GM12801 (cell line): Measurements from ENCODE around the gene MAP3K7CL.

ENCODE experiments used
- CTCF ChIP-seq: IDR thresholded peaks from one replicate; pipeline ENCODE4 v1.5.1; 2011; ENCODE audit warnings: control low read depth; ENCODE audit not compliant: insufficient read length; ENCODE audit errors: extremely low read depth

Gene MAP3K7CL

GRCh38 chr21:29149808-29150425 lies 19.5 kb downstream of the MAP3K7CL start:
- TF ChIP-seq CTCF, result no peak

- TF ChIP-seq CTCF, result no peak
These were observed 21.5 kb downstream of the MAP3K7CL start for GRCh38 chr21:29151931-29152330.

DNA sequence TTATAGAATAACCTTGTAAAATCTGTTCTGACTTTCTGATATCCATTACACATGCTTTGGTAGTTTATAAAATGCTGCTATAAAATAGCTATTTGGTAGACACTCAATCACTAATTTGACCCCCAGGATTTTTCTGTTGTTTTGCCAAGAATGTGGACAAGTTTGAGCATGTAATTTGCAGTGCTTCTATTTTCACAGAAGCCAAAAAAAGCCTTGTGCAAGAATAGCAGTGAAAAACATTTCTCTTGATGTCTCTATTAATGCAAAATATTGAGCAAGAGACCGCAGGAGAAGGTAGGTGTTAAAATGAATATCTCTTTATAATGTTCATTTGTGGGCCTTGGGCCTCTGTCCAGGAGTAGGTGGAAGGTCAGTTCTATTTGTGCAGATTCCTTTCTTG lies 22.5 kb downstream of the MAP3K7CL start:
- TF ChIP-seq CTCF, result no peak

- TF ChIP-seq CTCF, result no peak
These were observed 23.8 kb downstream of the MAP3K7CL start for GRCh38 chr21:29154270-29154669.

DNA sequence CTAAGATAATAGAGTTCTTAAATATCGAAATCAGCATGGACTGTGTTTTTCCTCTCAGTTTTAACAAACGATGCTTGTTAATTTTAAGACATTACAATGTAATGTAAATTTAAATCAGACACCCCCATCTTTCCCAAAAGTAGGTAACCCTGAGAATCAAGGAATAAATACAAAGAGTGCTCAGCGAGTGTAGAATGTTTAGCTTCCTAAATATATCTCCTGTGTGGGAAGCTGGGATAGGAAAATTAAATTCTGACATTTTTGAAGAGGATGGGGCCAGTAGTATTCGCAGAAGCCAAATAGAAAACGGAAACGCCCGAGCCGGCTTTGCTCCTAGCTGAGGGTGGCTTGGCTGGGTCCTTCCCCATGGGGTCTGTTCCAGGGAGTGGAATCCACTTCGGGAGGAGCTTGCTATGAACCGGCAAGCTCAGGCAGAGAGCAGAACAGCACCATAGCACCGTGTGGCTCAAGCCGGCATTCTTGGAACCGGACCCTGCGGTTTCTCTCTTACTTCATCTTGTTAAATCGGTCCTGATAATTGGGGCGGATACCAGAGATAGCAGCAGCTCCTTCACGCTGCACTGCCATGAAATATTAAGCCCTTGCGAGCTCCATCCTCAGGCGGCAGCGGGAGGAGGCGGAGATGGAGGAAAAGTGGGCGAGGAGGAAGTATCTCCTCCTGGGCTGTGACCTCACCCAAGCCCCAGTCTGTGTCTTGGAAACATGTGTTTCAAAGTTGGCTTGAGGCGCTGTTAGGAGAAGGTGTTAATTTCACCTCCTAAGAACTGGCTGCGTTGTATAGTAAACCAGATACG lies 24.9 kb downstream of the MAP3K7CL start:
- TF ChIP-seq CTCF, result no peak

DNA sequence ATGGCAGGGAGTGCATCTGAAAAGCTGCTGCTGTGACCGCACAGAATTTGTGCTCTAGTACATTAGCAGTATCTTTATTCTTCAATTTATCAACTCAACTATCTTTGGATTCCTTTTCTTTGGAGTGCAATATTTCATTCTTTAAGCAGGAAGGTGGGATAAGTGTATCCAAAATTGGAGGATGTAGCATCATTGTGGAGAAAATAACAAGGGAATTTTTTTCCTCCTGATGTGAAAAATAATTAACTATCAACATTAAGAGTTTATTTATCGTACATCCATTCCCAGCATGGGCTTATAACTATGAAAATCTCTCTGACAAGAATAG lies 25.5 kb downstream of the MAP3K7CL start:
- TF ChIP-seq CTCF, result no peak

DNA sequence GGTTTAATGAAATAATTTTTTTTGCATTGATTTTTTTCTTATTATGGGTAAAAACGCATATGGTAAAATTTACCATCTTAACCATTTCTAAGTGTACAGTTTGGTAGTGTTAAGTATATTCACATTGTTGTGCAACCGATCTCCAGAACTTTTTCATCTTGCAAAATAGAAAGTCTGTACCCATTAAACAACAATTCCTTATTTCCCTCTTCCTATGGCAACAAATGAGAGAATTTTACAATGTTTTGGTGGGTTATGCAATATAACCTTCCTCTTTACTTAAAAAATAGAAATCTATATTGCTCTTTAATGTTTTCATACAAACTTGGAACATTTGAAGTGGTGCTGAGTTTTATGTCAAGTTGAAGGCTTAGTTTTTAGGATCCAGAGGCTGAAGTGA lies 26.6 kb downstream of the MAP3K7CL start:
- no peak for TF ChIP-seq CTCF
